VCaP (cell line): ENCODE data around the gene INKA2.
A peak's percentile ranks its signal among the peaks of the same experiment; 100 is the strongest.

Source experiments
- H3K27ac ChIP-seq: fragments of 450-650 bp; 2 replicates; pipeline ENCODE4 v1.5.1; 2017
- TF ChIP-seq, protein P1 (sequence below): fragments of 450-650 bp; conservative IDR thresholded peaks from 2 replicates; pipeline ENCODE4 v1.5.1; 2017; ENCODE audit warnings: mild to moderate bottlenecking, moderate library complexity

The INKA2 gene

GRCh38 chr1:111776861-111777260 is 37.7 kb upstream of the INKA2 start:
- TF ChIP-seq, protein P1, sequence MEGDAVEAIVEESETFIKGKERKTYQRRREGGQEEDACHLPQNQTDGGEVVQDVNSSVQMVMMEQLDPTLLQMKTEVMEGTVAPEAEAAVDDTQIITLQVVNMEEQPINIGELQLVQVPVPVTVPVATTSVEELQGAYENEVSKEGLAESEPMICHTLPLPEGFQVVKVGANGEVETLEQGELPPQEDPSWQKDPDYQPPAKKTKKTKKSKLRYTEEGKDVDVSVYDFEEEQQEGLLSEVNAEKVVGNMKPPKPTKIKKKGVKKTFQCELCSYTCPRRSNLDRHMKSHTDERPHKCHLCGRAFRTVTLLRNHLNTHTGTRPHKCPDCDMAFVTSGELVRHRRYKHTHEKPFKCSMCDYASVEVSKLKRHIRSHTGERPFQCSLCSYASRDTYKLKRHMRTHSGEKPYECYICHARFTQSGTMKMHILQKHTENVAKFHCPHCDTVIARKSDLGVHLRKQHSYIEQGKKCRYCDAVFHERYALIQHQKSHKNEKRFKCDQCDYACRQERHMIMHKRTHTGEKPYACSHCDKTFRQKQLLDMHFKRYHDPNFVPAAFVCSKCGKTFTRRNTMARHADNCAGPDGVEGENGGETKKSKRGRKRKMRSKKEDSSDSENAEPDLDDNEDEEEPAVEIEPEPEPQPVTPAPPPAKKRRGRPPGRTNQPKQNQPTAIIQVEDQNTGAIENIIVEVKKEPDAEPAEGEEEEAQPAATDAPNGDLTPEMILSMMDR: no peak

GRCh38 chr1:111776391-111776790 is 37.2 kb upstream of the INKA2 start:
- no peak overlapping the region for H3K27ac ChIP-seq
- TF ChIP-seq, protein P1: no peak

More at GRCh38 chr1:111776861-111777260, 37.7 kb upstream of the INKA2 start:
- H3K27ac ChIP-seq: no peak overlapping the region

DNA sequence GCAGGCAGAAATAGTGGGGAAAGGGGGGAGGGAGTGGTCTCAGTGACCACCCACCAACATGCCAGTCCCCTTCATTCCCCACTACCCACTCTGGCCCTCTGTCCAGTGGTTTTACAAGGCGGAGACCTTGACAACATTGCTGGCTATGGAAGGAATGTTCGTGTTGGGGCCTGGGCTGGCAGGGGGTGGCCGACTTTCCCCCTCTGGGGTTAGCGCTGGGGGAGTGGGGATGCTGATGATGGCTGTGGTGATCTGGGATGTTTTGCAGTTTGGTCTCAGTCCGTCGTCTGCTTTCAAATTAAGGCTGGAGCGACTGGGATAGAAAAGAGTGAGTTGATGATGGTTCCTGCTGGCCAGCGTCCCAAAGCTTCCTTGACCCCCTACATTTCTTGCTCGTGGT is 36.8 kb upstream of the INKA2 start:
- H3K27ac ChIP-seq: no peak overlapping the region
- TF ChIP-seq, protein P1: no peak

DNA sequence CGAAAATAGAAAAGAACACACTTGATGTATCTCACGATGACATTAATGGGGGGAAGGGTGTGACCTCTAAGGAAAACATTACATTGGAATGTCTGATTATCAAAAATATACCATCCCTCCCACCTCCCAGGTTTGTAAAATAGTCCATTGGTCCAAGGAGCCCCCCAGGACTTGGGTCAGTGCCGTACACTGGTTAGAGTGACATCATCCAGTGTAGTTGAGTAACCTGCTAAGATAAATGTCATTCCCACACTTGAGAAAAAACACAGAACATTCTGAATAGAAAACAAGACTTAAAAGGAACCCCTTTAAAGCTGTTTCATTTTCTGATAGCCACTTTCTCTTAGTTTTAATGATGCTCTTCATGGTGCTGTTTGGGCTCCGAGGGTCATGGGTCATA is 31.7 kb upstream of the INKA2 start:
- TF ChIP-seq, protein P1: no peak
- H3K27ac ChIP-seq: no peak overlapping the region

DNA sequence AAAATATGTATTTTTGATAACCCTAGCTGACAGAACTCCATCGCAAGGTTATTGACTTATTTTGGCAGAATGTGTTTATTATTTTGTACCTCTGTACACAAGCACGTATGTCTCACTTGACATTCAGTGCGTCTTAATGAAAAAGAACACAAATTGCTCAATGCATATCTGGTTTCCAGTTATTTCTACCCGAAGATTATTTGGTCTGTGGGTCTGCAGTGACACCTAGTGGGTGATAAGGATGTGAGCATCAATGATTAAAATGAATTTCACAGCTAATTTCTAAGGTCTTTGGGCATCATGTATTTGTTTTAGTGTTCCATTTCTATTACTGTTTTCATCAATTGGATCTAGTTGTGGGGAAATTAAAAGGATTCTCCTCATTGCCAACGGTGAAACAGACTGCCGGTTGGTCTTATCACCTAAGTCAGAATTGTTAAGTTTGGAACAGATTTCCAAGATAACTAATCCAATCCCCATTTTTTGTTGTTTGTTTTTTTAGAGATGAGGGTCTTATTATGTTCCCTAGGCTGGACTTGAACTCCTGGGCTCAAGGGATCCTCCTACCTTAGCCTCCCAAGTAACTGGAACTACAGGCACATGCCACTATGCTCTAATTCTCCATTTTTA is 30.4 kb upstream of the INKA2 start:
- TF ChIP-seq, protein P1: peak; percentile 91

GRCh38 chr1:111768625-111769024 is 29.4 kb upstream of the INKA2 start:
- no peak overlapping the region for H3K27ac ChIP-seq
- TF ChIP-seq, protein P1: no peak

More for the DNA sequence above, 30.4 kb upstream of the INKA2 start:
- no peak overlapping the region for H3K27ac ChIP-seq

GRCh38 chr1:111768023-111768422 is 28.8 kb upstream of the INKA2 start:
- no peak overlapping the region for H3K27ac ChIP-seq
- TF ChIP-seq, protein P1: no peak
